Thoracic aorta (tissue), 2 donors: ENCODE data around the gene ATP1B1. TPM values are rescaled to one million over a fixed set of nuclear protein-coding genes. Genes with fewer than 3 reads are reported as not detected.

ENCODE experiments used
- ATAC-seq: fragments of 150-250 bp; one replicate; pipeline ENCODE4 v1.8.0; 2017; ENCODE audit warnings: low read depth; ENCODE audit not compliant: insufficient number of reproducible peaks, low FRiP score
- DNase-seq: peaks from one replicate; pipeline ENCODE4 v3.0.0-alpha.2; 2020; ENCODE audit warnings: low spot score
- H3K27ac ChIP-seq, 2 donors: fragments of 200-600 bp; sonication (generic); 1 replicate in 1 of 2; 2 replicates in 1 of 2; pipeline ENCODE4 v1.5.1; 2016; ENCODE audit warnings: mild to moderate bottlenecking in 2 of 2, moderate library complexity in 2 of 2
- H3K27me3 ChIP-seq: fragments of 200-600 bp; sonication (generic); replicated peaks from 2 replicates; pipeline ENCODE4 v1.6.0; 2016; ENCODE audit warnings: mild to moderate bottlenecking; ENCODE audit not compliant: insufficient read depth
- H3K36me3 ChIP-seq: fragments of 200-600 bp; sonication (generic); one replicate; pipeline ENCODE4 v1.5.1; 2016
- H3K4me1 ChIP-seq, 2 donors: fragments of 200-600 bp; sonication (generic); 1 replicate in 1 of 2; 2 replicates in 1 of 2; pipeline versions ENCODE4 v1.5.1 to v1.6.0; 2016; ENCODE audit warnings: low read depth in 2 of 2, mild to moderate bottlenecking in 1 of 2; ENCODE audit not compliant: control insufficient read depth in 1 of 2
- H3K4me3 ChIP-seq: fragments of 200-600 bp; sonication (generic); 2 replicates; pipeline ENCODE4 v1.5.1; 2016; ENCODE audit warnings: mild to moderate bottlenecking
- H3K9me3 ChIP-seq: fragments of 200-600 bp; sonication (generic); 2 replicates; pipeline ENCODE4 v1.5.1; 2016
- total RNA-seq, 2 donors: library from RNA; depleted of rRNA; stranded (reverse); fragments of >200 nt; gene quantifications; one replicate each; pipeline versions ENCODE4 v1.1.0 to v1.2.3, GENCODE V29; 2016
- TF ChIP-seq, protein P1 (sequence below): fragments of 200-600 bp; sonication (generic); IDR thresholded peaks from one replicate; pipeline ENCODE4 v1.5.1; 2019; ENCODE audit warnings: antibody characterized with exemption

Gene ATP1B1
- total RNA-seq, 2 donors from 2014 or later = 19.4 to 33.9 TPM

DNA sequence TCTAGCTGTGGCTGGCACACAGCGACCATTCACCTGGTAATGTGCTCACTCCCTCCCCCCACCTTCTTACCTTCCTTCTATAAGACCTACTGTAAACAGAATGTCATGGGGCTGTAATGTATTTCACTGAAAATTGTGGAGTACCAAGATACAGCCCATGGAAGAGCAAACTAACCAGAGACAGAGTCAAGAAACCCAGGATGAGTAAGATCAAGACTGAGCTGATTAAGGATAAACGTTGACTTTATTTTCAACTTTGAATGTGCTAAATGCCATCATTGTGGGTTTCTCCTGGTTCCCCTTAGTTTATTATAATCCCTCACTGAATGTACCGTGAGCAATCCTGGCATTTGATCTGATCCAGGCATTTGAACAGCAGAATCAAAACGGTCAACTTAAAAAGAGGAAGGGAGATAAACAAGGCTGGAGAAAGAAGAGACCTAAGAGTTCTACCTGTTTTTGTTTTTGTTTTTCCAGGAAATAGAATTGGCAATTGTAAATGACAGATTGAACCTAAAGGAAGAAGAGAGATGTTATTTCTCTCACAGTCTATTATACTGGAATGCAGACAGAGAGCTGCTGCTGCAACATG lies 16.1 kb upstream of the ATP1B1 start:
- Histone ChIP-seq H3K9me3 (no peaks in the 10 kb centered on the region), H3K36me3 (no peaks in the 10 kb centered on the region), H3K27ac (no peak overlapping the region), H3K27me3 (no peaks in the 10 kb centered on the region), H3K4me3 (no peak overlapping the region), H3K4me1 (peaks cover 5 to 12% of the 10 kb centered on the region in 2 donors)
- TF ChIP-seq, protein P1, sequence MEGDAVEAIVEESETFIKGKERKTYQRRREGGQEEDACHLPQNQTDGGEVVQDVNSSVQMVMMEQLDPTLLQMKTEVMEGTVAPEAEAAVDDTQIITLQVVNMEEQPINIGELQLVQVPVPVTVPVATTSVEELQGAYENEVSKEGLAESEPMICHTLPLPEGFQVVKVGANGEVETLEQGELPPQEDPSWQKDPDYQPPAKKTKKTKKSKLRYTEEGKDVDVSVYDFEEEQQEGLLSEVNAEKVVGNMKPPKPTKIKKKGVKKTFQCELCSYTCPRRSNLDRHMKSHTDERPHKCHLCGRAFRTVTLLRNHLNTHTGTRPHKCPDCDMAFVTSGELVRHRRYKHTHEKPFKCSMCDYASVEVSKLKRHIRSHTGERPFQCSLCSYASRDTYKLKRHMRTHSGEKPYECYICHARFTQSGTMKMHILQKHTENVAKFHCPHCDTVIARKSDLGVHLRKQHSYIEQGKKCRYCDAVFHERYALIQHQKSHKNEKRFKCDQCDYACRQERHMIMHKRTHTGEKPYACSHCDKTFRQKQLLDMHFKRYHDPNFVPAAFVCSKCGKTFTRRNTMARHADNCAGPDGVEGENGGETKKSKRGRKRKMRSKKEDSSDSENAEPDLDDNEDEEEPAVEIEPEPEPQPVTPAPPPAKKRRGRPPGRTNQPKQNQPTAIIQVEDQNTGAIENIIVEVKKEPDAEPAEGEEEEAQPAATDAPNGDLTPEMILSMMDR = no peak
- no peak for ATAC-seq
- DNase-seq = no peak

DNA sequence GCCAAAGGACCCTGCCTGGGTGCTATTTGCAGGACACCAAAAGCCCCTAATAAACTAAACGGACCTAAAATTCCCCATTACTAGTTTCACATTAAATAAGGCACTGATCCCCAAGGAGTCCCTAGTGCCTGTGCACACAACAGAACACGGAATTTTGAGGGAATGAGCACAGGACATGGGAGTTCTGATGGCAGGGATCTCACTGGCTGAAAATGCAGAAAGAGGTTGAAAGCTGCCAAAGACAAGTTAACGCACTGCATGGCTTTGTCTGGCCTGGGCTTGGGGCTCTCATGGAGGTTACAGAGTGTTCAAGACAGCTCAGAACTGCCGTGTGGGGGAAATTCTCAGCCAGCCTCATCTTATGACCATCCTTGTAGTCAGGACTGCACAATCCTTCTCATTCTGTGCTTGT lies 15.6 kb upstream of the ATP1B1 start:
- Histone ChIP-seq H3K36me3 (no peaks in the 10 kb centered on the region), H3K9me3 (no peaks in the 10 kb centered on the region), H3K4me3 (no peak overlapping the region), H3K4me1 (peaks cover 5 to 12% of the 10 kb centered on the region in 2 donors), H3K27me3 (no peaks in the 10 kb centered on the region), H3K27ac (no peak overlapping the region)
- no peak for ATAC-seq
- TF ChIP-seq, protein P1 = no peak
- DNase-seq = no peak

DNA sequence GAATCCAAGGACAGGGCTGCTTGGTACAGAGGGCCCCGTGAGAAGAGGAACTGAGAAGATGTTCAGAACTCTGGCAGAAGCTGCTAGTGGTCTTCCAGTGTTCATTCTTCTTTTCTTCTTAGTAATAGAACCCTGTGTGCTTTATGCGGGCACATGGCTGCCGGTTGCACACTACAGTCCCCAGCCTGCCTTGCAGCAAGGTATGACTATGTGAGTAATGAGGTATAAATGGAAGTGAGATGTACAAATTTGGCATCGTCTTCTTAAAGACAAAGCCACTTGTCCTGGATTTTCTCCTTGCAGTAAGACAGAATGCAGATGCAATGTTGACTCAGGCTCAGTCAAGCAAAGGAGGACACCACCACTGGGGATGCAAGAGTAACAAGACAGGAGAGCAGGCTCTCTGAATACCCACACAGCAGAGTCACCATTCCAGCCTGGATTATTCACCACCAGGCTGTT lies 15.0 kb upstream of the ATP1B1 start:
- Histone ChIP-seq H3K4me1 (peaks cover 5 to 12% of the 10 kb centered on the region in 2 donors), H3K27me3 (no peaks in the 10 kb centered on the region), H3K4me3 (no peak overlapping the region), H3K36me3 (no peaks in the 10 kb centered on the region), H3K9me3 (no peaks in the 10 kb centered on the region), H3K27ac (no peak overlapping the region)
- ATAC-seq (no peak), DNase-seq (no peak)
- TF ChIP-seq, protein P1 = no peak

DNA sequence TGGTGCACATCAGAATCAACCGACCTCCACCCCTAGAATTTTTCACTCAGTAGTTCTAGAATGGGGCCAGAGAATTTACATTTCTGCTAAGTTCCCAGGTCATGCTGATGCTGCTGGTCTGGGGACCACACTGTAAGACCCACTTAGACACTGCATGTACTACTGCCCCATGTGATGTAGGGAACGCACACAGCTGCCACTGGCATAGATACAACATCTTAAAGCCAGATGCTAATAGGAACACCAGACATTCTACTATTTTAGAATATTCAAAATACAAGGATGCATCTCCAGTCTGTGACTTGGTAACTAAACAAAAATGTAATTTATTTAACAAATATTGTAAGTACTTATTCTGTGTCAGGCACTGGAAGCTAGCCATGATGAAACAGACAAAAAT lies 14.1 kb upstream of the ATP1B1 start:
- H3K36me3 ChIP-seq = no peaks in the 10 kb centered on the region
- H3K9me3 ChIP-seq = no peaks in the 10 kb centered on the region
- H3K4me1 ChIP-seq = peaks cover 0 to 4% of the 10 kb centered on the region in 2 donors
- no peak for ATAC-seq
- no peak for DNase-seq
- H3K4me3 ChIP-seq = no peak overlapping the region
- H3K27me3 ChIP-seq = no peaks in the 10 kb centered on the region
- TF ChIP-seq, protein P1 = no peak
- H3K27ac ChIP-seq = no peak overlapping the region

DNA sequence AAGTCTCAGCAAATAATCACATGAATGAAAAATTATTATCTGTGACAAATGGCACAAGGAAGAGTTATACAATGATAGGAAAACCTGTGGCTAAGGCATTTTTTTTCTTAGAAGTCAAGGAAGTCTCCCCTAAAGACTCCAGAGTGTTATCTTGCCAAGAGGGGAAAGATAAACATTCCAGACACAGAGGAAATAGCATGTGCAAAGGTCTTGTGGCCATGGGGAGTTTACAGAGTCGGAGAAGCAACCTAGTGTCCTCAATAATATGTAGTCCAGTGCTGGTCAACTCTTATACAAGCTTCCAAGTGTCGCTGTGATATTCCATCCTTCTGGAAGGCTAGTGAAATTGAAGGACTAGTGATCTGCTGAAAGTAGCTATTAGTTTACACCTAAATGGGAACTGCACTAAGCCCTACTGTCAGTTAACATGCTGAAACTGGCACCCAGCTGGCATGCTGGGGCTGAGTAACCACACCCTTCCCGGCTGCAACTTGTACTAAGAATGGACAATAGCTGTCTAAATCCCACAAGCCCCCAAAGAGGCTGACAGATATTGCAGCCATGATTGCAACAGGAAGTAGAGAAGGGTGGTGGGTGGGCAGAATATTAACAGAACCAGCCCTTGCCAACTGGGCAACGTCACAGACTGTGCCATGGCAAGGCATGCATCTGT lies 11.5 kb upstream of the ATP1B1 start:
- ATAC-seq = no peak

More for the DNA sequence above, 11.5 kb upstream of the ATP1B1 start:
- Histone ChIP-seq H3K4me3 (no peak overlapping the region), H3K9me3 (no peaks in the 10 kb centered on the region), H3K36me3 (no peaks in the 10 kb centered on the region), H3K27me3 (no peaks in the 10 kb centered on the region), H3K27ac (no peak overlapping the region), H3K4me1 (peaks cover 0 to 4% of the 10 kb centered on the region in 2 donors)
- no peak for DNase-seq
- TF ChIP-seq, protein P1 = no peak
